Renal pelvis (tissue), 4 donors: ENCODE results near the gene SLC25A1. TPM values are rescaled to one million over a fixed set of nuclear protein-coding genes. Genes with fewer than 3 reads are reported as not detected.
"Not testable (repeated sequence)": the region's sequence is repeated elsewhere in the genome, so short reads cannot be mapped to it uniquely, and the experiment has no call there.

ENCODE experiments used
- DNase-seq: peaks from one replicate; pipeline ENCODE4 v3.0.0-alpha.2; 2013
- polyA plus RNA-seq, 3 donors: library from polyadenylated mRNA; unstranded; fragments of 120-200 nt; gene quantifications; one replicate each; pipeline ENCODE4 v1.2.1, GENCODE V29; 2013; ENCODE audit not compliant: insufficient read length in 3 of 3

Gene SLC25A1
- polyA plus RNA-seq, 3 donors = 85.8 to 105 (median 86.6) TPM

DNA sequence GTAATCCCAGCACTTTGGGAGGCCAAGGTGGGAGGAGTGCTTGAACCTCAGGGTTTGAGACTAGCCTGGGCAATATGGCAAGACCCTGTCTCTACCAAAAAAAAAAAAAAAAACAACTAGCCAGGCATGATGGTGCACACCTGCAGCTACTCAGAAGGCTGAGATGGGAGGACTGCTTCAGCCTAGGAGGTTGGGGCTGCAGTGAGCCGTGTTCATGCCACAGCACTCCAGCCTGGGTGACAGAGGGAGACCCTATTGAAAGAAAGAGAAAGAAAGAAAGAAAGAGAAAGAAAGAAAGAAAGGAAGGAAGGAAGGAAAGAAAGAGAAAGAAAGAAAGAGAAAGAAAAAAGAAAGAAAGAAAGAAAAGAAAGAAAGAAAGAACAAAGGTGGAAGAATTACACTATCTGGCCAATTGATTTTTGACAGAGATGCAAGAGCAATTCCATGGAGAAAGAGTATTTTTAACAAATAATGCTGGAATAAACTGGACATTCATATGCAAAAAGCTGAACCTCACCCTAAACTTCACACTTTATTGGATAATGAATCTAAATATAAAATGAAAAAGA lies 33.9 kb upstream of the SLC25A1 start:
- DNase-seq = no peak

DNA sequence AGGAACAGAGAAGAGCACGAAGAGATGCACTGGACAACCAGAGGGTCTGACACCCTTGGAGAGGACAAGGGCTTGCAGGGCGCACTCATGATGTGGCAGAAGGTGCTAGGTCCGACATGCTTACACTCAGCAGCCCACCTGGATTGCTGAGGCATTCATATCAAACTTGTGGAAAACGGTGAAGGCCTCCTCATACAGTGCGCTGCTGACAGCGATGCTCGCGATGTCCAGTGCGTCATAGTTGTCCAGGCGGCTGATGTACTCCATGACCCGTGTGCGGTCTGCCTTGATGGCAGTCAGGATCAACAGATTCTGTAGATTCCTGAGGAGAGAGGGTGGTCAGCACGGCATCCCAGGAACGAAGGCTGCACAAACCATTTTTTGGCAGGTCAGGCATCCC lies 31.7 kb upstream of the SLC25A1 start:
- DNase-seq = no peak

- DNase-seq = no peak
Observed at GRCh38 chr22:19208287-19208847, 29.8 kb upstream of the SLC25A1 start.

GRCh38 chr22:19207884-19208283 lies 29.3 kb upstream of the SLC25A1 start:
- DNase-seq = no peak

GRCh38 chr22:19207401-19207808 lies 28.9 kb upstream of the SLC25A1 start:
- no peak for DNase-seq

GRCh38 chr22:19206287-19206686 lies 27.8 kb upstream of the SLC25A1 start:
- DNase-seq = no peak

GRCh38 chr22:19204640-19205039 lies 26.1 kb upstream of the SLC25A1 start:
- no peak for DNase-seq

DNA sequence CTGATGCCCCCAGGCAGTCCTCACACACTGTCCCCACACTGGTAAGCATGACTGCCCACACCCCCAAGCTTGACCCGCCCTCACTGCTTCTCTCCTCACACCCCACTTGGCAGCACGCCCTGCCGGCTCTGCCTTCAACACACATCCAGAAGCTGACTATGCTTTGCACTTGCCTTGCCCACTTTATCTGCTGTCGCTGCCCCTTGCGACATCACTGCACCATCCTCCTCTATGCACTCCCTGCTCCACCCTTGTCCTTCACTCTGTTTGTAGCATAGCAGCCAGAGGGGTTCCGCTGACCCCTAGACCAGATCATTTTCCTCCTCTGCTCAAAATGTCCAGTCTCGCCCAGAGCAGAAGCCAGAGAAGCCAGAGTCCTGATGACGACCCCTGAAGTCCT lies 25.3 kb upstream of the SLC25A1 start:
- DNase-seq = no peak

GRCh38 chr22:19202799-19203186 lies 24.3 kb upstream of the SLC25A1 start:
- DNase-seq = not testable (repeated sequence)

DNA sequence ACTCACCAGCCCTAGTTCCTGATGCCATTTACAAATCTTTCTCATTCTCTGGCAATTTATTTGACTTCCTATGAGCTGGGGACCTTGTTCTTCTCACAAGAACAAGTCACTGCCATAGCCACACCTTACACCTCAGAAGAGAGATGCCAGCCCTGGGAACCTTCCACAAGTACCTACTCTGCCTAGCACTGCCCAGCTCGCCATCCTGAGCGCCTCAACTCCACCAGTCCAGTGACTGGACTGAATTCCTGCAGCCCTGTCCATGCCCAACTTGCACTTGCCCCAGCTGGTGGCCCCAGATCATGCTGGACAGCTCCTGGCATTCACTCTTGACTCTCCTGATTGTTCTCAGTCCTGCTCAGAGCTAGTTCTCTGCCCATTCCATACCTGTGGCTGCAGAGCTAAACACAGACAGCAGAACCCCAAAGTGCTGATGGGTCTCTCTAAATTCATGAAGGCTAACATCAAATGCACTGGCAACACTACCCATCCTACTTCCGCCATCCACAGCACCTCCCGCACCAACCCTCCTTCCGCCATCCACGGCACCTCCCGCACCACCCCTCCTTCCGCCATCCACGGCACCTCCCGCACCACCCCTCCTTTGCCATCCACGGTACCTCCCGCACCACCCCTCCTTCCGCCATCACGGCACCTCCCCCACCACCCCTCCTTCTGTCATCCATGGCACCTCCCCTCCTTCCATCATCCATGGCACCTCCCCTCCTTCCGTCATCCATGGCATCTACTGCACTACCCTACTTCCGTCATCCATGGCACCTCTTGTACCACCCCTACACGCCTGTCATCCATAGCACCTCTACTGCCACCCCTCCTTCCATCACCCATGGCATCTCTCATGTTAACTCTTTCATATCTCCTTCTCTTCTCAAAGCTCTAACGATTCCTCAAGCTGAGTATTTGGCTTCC lies 23.6 kb upstream of the SLC25A1 start:
- no peak for DNase-seq

GRCh38 chr22:19201130-19201868 lies 22.8 kb upstream of the SLC25A1 start:
- DNase-seq = no peak

GRCh38 chr22:19199479-19199878 lies 20.9 kb upstream of the SLC25A1 start:
- DNase-seq = no peak

GRCh38 chr22:19197997-19198865 lies 19.7 kb upstream of the SLC25A1 start:
- no peak for DNase-seq

DNA sequence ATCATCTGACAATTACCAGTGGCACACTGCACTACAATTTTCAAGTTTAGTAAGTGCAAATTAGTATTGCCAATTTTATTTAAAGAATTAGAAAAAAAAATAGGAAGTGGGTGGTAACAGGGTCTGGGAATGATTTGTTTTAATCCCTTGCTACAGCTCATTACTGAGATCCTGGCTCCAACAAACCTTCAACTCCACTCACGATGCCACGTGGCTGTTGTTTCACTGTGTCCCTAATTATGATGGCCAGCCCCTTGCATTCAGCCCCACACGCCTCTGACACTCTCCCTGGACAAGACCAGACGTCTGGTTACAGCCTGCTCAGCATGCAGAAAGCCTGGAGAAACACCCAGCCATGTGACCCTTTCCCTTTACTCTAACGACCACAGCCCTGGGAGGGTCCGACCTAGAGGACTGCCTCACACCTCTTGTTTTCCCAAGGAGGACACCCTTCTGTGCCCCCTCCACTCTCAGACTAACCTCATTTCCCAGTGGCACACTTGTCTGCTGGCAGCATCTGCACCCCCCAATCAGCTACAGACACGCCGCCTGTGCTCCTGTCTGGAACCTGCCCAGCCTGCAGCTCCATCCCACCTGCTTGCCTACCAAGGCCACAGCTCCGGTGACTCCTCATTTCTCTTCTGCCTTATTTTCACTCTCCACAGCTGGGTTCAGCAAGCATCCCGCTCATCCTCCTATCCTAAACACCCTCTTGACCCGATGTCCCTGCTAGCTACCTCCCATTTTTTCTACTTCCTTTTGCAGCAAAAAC lies 18.5 kb upstream of the SLC25A1 start:
- no peak for DNase-seq

- no peak for DNase-seq
Observed at GRCh38 chr22:19195796-19196731, 17.5 kb upstream of the SLC25A1 start.

DNA sequence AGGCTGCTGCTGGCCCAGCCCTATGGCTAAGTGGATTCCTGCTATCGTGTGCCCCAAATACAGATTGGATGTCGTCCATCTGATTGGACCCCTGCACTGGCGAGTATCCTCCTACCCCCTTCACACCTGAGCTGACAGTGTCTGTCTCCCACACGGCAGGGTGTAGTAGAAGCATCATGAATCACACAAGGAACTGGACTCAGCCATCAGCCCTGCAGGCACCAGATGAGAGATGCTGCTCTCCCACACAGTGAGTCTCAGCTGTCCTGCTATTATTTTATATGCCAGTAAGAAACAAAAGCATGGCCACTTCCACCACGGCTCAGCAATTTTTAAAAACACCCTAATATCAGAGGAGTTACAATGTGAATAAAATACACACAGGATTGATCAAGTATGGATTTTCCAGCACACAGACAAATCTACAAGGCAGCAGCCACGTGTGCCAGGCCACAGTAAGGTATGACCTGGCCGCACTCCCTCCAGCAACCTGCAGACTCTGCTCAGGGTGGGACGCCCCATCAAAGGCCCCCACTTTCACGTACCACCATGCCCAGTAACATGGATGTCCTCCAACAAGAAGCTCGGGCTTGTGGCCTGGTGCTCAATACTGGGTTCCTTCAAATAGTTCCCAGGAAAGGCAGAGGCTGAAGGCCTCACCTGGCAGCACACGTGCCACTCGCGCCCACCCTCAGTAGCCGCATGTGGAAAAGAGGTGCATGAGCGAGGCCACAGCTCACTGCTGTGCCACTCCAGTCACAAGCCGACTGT lies 16.4 kb upstream of the SLC25A1 start:
- no peak for DNase-seq

GRCh38 chr22:19193879-19194278 lies 15.3 kb upstream of the SLC25A1 start:
- no peak for DNase-seq

- no peak for DNase-seq
Observed at GRCh38 chr22:19187716-19188563, 9.4 kb upstream of the SLC25A1 start.
